Measurements from ENCODE around the gene HLTF.

GRCh38 chr3:148992027-148992634 is 94.2 kb downstream of the HLTF start:
- TF ChIP-seq CTCF (conservative IDR thresholded peaks at IDR 0.05 in 1 of 2, IDR thresholded peaks at IDR 0.05 in 1 of 2; ENCODE audit: low read depth in 1 of 2, low read length in 2 of 2) (no peak), EZH2 (IDR thresholded peaks at IDR 0.05; ENCODE audit: low read length, missing control alignments) (no peak)
